Measurements from ENCODE around the gene RNU2-63P. TPM values are rescaled to one million over a fixed set of nuclear protein-coding genes. Genes with fewer than 3 reads are reported as not detected.
A peak's percentile ranks its signal among the peaks of the same experiment; 100 is the strongest.
"Not testable (repeated sequence)": the region's sequence is repeated elsewhere in the genome, so short reads cannot be mapped to it uniquely, and the experiment has no call there.

The RNU2-63P gene
- total RNA-seq, 2 donors from 2014 or later: 12.6 to 43.6 TPM

GRCh38 chr2:88005776-88006175, 10.6 kb downstream of the RNU2-63P start:
- ATAC-seq (no peak), DNase-seq (ENCODE audit: low spot score in 2 of 2) (no peak)
- H3K9me3 Mint-ChIP-seq: no peaks in the 10 kb centered on the region

GRCh38 chr2:88003074-88003755, 13.1 kb downstream of the RNU2-63P start:
- DNase-seq (ENCODE audit: low spot score in 2 of 2) (no peak), ATAC-seq (no peak)
- H3K27ac Mint-ChIP-seq: no peak overlapping the region
- H3K9me3 Mint-ChIP-seq: no peaks in the 10 kb centered on the region
- no peaks in the 10 kb centered on the region for H3K36me3 Mint-ChIP-seq

More at GRCh38 chr2:88005776-88006175, 10.6 kb downstream of the RNU2-63P start:
- H3K36me3 Mint-ChIP-seq: no peaks in the 10 kb centered on the region
- H3K27ac Mint-ChIP-seq: no peak overlapping the region

GRCh38 chr2:88002359-88002707, 14.0 kb downstream of the RNU2-63P start:
- peak in 1 of 2 donors; percentile 32 for ATAC-seq
- no peak overlapping the region for H3K27ac Mint-ChIP-seq
- no peaks in the 10 kb centered on the region for H3K36me3 Mint-ChIP-seq
- H3K9me3 Mint-ChIP-seq: no peaks in the 10 kb centered on the region
- DNase-seq (ENCODE audit: low spot score in 2 of 2): no peak

- not testable (repeated sequence) for H3K36me3 Mint-ChIP-seq; DNase-seq (ENCODE audit: low spot score in 2 of 2); ATAC-seq; H3K9me3 Mint-ChIP-seq; H3K27ac Mint-ChIP-seq
These were observed 15.9 kb downstream of the RNU2-63P start for GRCh38 chr2:88000474-88000873.

- Mint-ChIP-seq H3K9me3 (peaks cover 3% of the 10 kb centered on the region in 2 donors), H3K36me3 (no peaks in the 10 kb centered on the region), H3K27ac (no peak overlapping the region)
- no peak for ATAC-seq
- DNase-seq (ENCODE audit: low spot score in 2 of 2): no peak
These were observed 19.8 kb downstream of the RNU2-63P start for GRCh38 chr2:87996570-87996969.

- DNase-seq (ENCODE audit: low spot score in 2 of 2): no peak
- H3K27ac Mint-ChIP-seq: no peak overlapping the region
- ATAC-seq: no peak
- peaks cover 3% of the 10 kb centered on the region in 2 donors for H3K9me3 Mint-ChIP-seq
- no peaks in the 10 kb centered on the region for H3K36me3 Mint-ChIP-seq
These were observed 20.6 kb downstream of the RNU2-63P start for GRCh38 chr2:87995756-87996155.

- not testable (repeated sequence) for H3K9me3 Mint-ChIP-seq; DNase-seq (ENCODE audit: low spot score in 2 of 2); H3K27ac Mint-ChIP-seq; H3K36me3 Mint-ChIP-seq; ATAC-seq
These were observed 22.0 kb downstream of the RNU2-63P start for GRCh38 chr2:87994304-87994850.

GRCh38 chr2:87992569-87992968, 23.8 kb downstream of the RNU2-63P start:
- not testable (repeated sequence) for H3K27ac Mint-ChIP-seq; H3K9me3 Mint-ChIP-seq; ATAC-seq; H3K36me3 Mint-ChIP-seq; DNase-seq (ENCODE audit: low spot score in 2 of 2)

- not testable (repeated sequence) for ATAC-seq; H3K9me3 Mint-ChIP-seq; H3K27ac Mint-ChIP-seq; H3K36me3 Mint-ChIP-seq; DNase-seq (ENCODE audit: low spot score in 2 of 2)
These were observed 28.9 kb downstream of the RNU2-63P start for GRCh38 chr2:87987473-87987872.

GRCh38 chr2:87985902-87986301, 30.4 kb downstream of the RNU2-63P start:
- H3K36me3 Mint-ChIP-seq; DNase-seq (ENCODE audit: low spot score in 2 of 2); H3K27ac Mint-ChIP-seq; H3K9me3 Mint-ChIP-seq; ATAC-seq: not testable (repeated sequence)

- DNase-seq (ENCODE audit: low spot score in 2 of 2); H3K9me3 Mint-ChIP-seq; ATAC-seq; H3K27ac Mint-ChIP-seq; H3K36me3 Mint-ChIP-seq: not testable (repeated sequence)
These were observed 35.2 kb downstream of the RNU2-63P start for GRCh38 chr2:87981182-87981581.

- H3K9me3 Mint-ChIP-seq; H3K27ac Mint-ChIP-seq; H3K36me3 Mint-ChIP-seq; DNase-seq (ENCODE audit: low spot score in 2 of 2): not testable (repeated sequence)
- ATAC-seq: peak; percentile 50 to 56
These were observed 44.0 kb downstream of the RNU2-63P start for GRCh38 chr2:87972385-87972784.

Other genes starting within 250 kb of the RNU2-63P start
- gene RGPD2, start 190.8 kb downstream of the RNU2-63P start, total RNA-seq: 1 to 10 TPM in 1 of 2 donors, under 1 TPM in 1; 0.33 to 2.0 TPM
- gene KRCC1, start 39.2 kb upstream of the RNU2-63P start, total RNA-seq: 10 to 100 TPM in 1 of 2 donors, 1 to 10 TPM in 1; 1.3 to 11.7 TPM
- not detected for gene SMYD1, start 51.3 kb upstream of the RNU2-63P start, total RNA-seq
- not detected for gene FABP1, start 111.5 kb upstream of the RNU2-63P start, total RNA-seq
- gene THNSL2, start 153.8 kb upstream of the RNU2-63P start, total RNA-seq: 1 to 10 TPM; 1.1 to 1.4 TPM